ENCODE data around the gene RBMS3. TPM values are rescaled to one million over a fixed set of nuclear protein-coding genes. Genes with fewer than 3 reads are reported as not detected.

The RBMS3 gene
- total and polyA plus RNA-seq, 2 experiments from 2014 or later: 3.2 to 7.4 TPM

- H3K27ac Mint-ChIP-seq: no peak overlapping the region
- H3K4me3 ChIP-seq: no peak overlapping the region
- DNase-seq (ENCODE audit: low spot score) (no peak), ATAC-seq (no peak)
- H3K9me2 ChIP-seq (ENCODE audit: insufficient read depth): peaks cover 3% of the 10 kb centered on the region; the same call in 1 of the 2 replicates
- peaks cover 6% of the 10 kb centered on the region for H3K4me1 Mint-ChIP-seq
- H3K36me3 Mint-ChIP-seq (ENCODE audit: low read depth): peaks cover 16% of the 10 kb centered on the region
- no peaks in the 10 kb centered on the region for H3F3A ChIP-seq (replicated peaks; ENCODE audit: low read depth)
- TF ChIP-seq NANOG (IDR thresholded peaks at IDR 0.05; ENCODE audit: borderline replicate concordance) (no peak), REST (IDR thresholded peaks at IDR 0.05; ENCODE audit: unreplicated experiment) (no peak), JUNB (IDR thresholded peaks at IDR 0.05; ENCODE audit: unreplicated experiment) (no peak), ETS1 (IDR thresholded peaks at IDR 0.05) (no peak), STAT1 (IDR thresholded peaks at IDR 0.05; ENCODE audit: unreplicated experiment) (no peak)
- 0 out of 2 replicates have a peak, but pooled peaks cover 5% of the 10 kb centered on the region for H3K36me3 ChIP-seq (ENCODE audit: insufficient read depth)
- no peak overlapping the region for H3K4me2 ChIP-seq
- no peaks in the 10 kb centered on the region for H3K27me3 ChIP-seq (ENCODE audit: insufficient read depth)
- H2AFZ ChIP-seq: no peak overlapping the region
- no peaks in the 10 kb centered on the region for H3K27me3 Mint-ChIP-seq (ENCODE audit: insufficient read depth, low read depth, poor library complexity)
- H3K79me2 ChIP-seq (replicated peaks; ENCODE audit: insufficient read depth): no peaks in the 10 kb centered on the region
- no peak overlapping the region for H3K4me3 Mint-ChIP-seq
- peaks cover 9% of the 10 kb centered on the region for H3K9me3 Mint-ChIP-seq
- peaks cover 22% of the 10 kb centered on the region; the same call in 1 of the 2 replicates for H3K4me1 ChIP-seq (ENCODE audit: insufficient read depth)
- no peaks in the 10 kb centered on the region for H4K20me1 ChIP-seq (replicated peaks; ENCODE audit: insufficient read depth)
- no peak overlapping the region for H3K27ac ChIP-seq (ENCODE audit: low read depth)
Observed at GRCh38 chr3:29302619-29303018, 21.7 kb downstream of the RBMS3 start.

GRCh38 chr3:29307295-29307694 is 26.4 kb downstream of the RBMS3 start:
- Histone ChIP-seq H3K27me3 (ENCODE audit: insufficient read depth) (no peaks in the 10 kb centered on the region), H3K4me2 (no peak overlapping the region), H4K20me1 (replicated peaks; ENCODE audit: insufficient read depth) (no peaks in the 10 kb centered on the region), H3K9me2 (ENCODE audit: insufficient read depth) (peaks cover 6% of the 10 kb centered on the region; the same call in 1 of the 2 replicates), H3K79me2 (replicated peaks; ENCODE audit: insufficient read depth) (no peaks in the 10 kb centered on the region), H2AFZ (no peak overlapping the region), H3K27ac (ENCODE audit: low read depth) (no peak overlapping the region), H3F3A (replicated peaks; ENCODE audit: low read depth) (no peaks in the 10 kb centered on the region), H3K36me3 (ENCODE audit: insufficient read depth) (0 out of 2 replicates have a peak, but pooled peaks cover 5% of the 10 kb centered on the region), H3K4me1 (ENCODE audit: insufficient read depth) (peaks cover 8% of the 10 kb centered on the region; the same call in 1 of the 2 replicates), H3K4me3 (no peak overlapping the region)
- H3K4me3 Mint-ChIP-seq: no peak overlapping the region
- H3K36me3 Mint-ChIP-seq (ENCODE audit: low read depth): peaks cover 16% of the 10 kb centered on the region
- H3K27ac Mint-ChIP-seq: no peak overlapping the region
- H3K27me3 Mint-ChIP-seq (ENCODE audit: insufficient read depth, low read depth, poor library complexity): no peaks in the 10 kb centered on the region
- ATAC-seq (no peak), DNase-seq (ENCODE audit: low spot score) (no peak)
- TF ChIP-seq ETS1 (IDR thresholded peaks at IDR 0.05) (no peak), JUNB (IDR thresholded peaks at IDR 0.05; ENCODE audit: unreplicated experiment) (no peak), EZH2 (IDR thresholded peaks at IDR 0.05; ENCODE audit: low read depth, unreplicated experiment) (no peak), ZNF331 (CRISPR knock-in tag; IDR thresholded peaks at IDR 0.05; ENCODE audit: low read depth) (no peak), STAT1 (IDR thresholded peaks at IDR 0.05; ENCODE audit: unreplicated experiment) (no peak)
- no peaks in the 10 kb centered on the region; the same call in 2 of the 3 replicates for H3K4me1 Mint-ChIP-seq
- peaks cover 9% of the 10 kb centered on the region for H3K9me3 Mint-ChIP-seq
